HG03045 (cell line): ENCODE results near the gene HDAC7.

Experiments used
- ATAC-seq: cut with Tn5 transposase; IDR thresholded peaks from one replicate; pipeline ENCODE4 v1.9.1; 2021; ENCODE audit warnings: mild to moderate bottlenecking, moderate library complexity; ENCODE audit not compliant: unreplicated experiment

The HDAC7 gene

GRCh38 chr12:47819896-47820630, at the start of gene HDAC7:
HDAC7 (minus strand) TSS chr12:47819903; CDS start chr12:47819785, 118 bp downstream.
- peak; percentile 39 for ATAC-seq

DNA sequence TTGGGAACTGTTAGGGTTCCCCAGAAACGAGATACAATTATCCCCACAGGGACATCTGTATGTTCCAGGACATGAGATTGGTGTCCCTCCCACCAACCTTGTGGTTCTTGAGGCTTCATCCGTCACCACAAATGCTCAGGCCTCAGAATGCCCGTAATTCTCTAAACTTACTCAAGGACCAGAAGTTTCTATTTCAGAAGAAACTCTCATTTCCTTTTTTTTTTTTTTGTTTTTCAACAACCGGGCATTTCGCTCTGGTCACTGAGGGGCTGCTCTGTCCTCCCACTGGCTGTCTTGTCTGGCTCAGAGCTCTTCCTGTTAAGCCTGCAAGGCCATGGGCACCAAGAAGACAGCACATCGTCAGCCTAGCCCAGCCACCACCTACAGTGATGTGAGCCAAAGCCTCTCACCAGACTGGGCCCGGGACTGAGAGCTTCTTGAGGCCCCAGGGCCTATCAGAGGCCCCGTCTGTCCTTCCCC, 48.9 kb upstream of the HDAC7 start:
- ATAC-seq = peak; percentile 59

- ATAC-seq = peak; percentile 3
These were observed 48.3 kb upstream of the HDAC7 start for GRCh38 chr12:47868041-47868440.

- ATAC-seq = no peak
These were observed 47.8 kb upstream of the HDAC7 start for GRCh38 chr12:47867495-47867941.

DNA sequence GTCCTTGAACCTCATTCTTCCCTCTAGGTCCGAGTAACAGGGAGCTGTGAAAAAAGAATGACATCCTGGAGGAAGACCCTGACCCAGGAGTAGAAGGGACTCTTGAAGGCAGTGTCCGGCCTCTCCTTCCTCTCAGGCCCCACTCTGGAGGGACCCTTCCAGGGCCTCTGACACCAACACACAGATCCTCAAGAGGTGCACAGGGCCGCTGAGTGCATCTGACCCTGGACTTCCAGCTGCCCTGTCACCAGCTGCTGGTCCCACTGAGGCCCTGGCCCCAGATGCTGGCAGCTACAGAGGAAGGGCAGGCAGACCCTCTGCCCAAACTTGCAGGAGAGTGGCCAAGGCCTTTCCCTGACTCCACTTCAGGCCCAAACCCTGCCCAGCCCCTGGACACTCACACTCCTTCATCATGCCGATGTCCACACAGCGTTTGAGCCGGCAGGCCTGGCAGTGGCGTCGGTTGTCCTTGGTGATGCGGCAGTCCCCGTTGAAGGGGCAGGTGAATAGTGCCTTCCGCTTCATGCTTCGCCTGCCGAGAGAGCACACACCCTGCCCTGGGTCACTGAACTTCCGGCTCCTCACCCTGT, 45.0 kb upstream of the HDAC7 start:
- ATAC-seq = no peak

- ATAC-seq = no peak
These were observed 44.3 kb upstream of the HDAC7 start for GRCh38 chr12:47863985-47864384.

- no peak for ATAC-seq
These were observed 43.8 kb upstream of the HDAC7 start for GRCh38 chr12:47863467-47863866.

DNA sequence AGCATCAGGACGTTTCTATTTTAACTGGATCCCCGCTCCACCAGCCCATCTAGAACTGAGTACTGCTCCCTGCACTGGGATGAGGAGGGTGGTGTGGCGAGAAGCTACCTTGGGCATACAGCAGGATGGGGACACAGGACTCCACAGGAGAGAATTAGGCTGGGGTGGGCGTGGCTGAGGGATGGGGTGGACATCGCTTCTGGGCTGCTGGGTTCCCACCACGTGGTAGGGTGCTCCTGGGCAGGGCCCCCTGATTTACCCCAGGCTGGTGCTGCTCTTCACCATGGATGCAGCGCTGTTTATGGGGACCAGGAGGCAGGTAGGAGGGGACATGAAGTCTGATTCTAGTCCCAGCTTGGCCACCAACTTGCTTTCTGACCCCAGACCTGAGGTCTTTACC, 43.2 kb upstream of the HDAC7 start:
- ATAC-seq = no peak

GRCh38 chr12:47862167-47862750, 42.6 kb upstream of the HDAC7 start:
- no peak for ATAC-seq

- no peak for ATAC-seq
These were observed 41.2 kb upstream of the HDAC7 start for GRCh38 chr12:47860873-47861272.

GRCh38 chr12:47860279-47860841, 40.7 kb upstream of the HDAC7 start:
- ATAC-seq = no peak

- no peak for ATAC-seq
These were observed 39.0 kb upstream of the HDAC7 start for GRCh38 chr12:47858511-47859266.

- no peak for ATAC-seq
These were observed 37.2 kb upstream of the HDAC7 start for GRCh38 chr12:47856721-47857575.

- no peak for ATAC-seq
These were observed 36.4 kb upstream of the HDAC7 start for GRCh38 chr12:47856094-47856493.

- ATAC-seq = no peak
These were observed 35.8 kb upstream of the HDAC7 start for GRCh38 chr12:47855502-47855901.

DNA sequence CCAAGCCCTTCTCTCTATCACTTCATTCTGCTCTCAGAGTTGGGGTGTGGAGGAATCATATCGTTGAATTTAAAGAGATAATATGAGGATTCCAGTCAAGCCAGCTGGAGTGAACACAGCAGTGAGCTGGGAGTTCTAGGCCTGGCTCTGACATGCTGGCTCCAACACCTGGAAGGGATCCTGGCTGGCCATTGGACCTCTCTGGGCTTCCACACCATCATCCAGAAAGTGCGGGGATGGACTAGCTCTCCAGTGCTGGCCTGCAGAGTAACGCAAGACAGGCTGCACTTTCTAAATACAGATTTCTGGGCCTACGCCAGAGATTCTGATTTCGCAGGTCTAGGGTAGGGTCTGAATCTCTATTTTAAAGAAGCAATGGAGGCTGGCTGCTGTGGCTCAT, 34.8 kb upstream of the HDAC7 start:
- no peak for ATAC-seq

- no peak for ATAC-seq
These were observed 32.4 kb upstream of the HDAC7 start for GRCh38 chr12:47852096-47852571.

GRCh38 chr12:47851303-47851952, 31.7 kb upstream of the HDAC7 start:
- ATAC-seq = no peak
